ENCODE data around the gene STYXL1.
"Not testable (repeated sequence)": the region's sequence is repeated elsewhere in the genome, so short reads cannot be mapped to it uniquely, and the experiment has no call there.

Gene STYXL1

DNA sequence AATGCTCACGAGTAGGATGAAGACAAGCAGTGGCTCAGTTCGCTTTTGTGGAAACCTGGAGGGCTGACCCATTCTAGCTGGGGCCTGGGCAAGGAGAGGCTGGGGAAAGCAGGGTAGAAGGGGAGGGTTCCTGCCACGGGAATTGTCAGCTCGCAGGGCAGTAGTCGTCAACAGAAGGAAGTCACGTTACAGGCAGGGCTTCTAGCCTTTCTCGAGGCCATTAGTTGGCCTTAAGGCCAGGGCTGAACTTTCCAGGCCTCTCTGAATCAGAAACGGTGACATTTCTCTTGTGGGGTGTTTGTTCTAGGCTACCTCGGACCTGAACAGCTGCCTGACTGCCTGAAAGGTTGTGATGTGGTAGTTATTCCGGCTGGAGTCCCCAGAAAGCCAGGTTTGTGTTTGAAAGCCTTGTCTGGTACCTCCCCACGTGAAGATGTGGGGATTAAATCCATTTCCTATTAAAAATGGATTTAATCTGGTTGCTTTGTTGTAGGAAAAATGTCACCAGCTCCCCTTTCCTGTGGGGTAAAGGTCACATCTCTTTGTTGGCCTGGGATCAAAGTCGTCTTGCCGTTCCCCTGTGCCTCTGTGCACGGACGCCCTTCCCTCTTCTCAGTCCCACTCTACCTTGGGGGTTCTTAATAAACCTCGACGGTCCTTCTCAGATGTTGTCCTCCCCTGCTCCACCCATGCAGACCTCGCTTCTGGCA lies 9.5 kb upstream of the STYXL1 start:
- no peak for DNase-seq
- H3K27ac Mint-ChIP-seq, result peak overlapping the region; percentile 33
- H3K4me3 Mint-ChIP-seq, result no peak overlapping the region
- H3K27me3 Mint-ChIP-seq, result no peaks in the 10 kb centered on the region
- H3K4me1 Mint-ChIP-seq (ENCODE audit: low read depth), result peaks cover 21% of the 10 kb centered on the region
- peaks cover 97% of the 10 kb centered on the region for H3K36me3 Mint-ChIP-seq (ENCODE audit: low read depth)
- no peaks in the 10 kb centered on the region for H3K9me3 Mint-ChIP-seq

DNA sequence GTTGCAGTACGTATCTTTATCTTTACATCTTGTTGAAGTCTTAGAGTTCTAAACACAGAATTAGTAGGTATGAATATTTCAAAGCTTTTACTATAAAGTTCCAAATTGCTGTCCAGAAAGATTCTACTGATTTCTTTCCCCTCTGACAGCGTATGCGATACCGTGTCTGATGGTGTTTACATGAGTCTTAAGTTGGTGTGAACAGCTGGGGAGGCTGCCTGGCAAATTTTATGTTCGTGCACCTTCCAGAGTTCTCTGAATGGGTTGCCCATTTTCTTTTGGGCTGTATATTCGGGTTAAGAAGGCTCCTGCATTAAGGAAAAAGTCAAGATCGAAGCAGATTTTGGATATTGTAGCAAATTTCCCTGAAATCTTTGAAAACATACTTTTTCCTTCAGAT lies 8.4 kb upstream of the STYXL1 start:
- peaks cover 27% of the 10 kb centered on the region for H3K4me1 Mint-ChIP-seq (ENCODE audit: low read depth)
- H3K9me3 Mint-ChIP-seq, result no peaks in the 10 kb centered on the region
- DNase-seq, result no peak
- no peaks in the 10 kb centered on the region for H3K27me3 Mint-ChIP-seq
- peaks cover 96% of the 10 kb centered on the region for H3K36me3 Mint-ChIP-seq (ENCODE audit: low read depth)
- no peak overlapping the region for H3K4me3 Mint-ChIP-seq
- H3K27ac Mint-ChIP-seq, result no peak overlapping the region

DNA sequence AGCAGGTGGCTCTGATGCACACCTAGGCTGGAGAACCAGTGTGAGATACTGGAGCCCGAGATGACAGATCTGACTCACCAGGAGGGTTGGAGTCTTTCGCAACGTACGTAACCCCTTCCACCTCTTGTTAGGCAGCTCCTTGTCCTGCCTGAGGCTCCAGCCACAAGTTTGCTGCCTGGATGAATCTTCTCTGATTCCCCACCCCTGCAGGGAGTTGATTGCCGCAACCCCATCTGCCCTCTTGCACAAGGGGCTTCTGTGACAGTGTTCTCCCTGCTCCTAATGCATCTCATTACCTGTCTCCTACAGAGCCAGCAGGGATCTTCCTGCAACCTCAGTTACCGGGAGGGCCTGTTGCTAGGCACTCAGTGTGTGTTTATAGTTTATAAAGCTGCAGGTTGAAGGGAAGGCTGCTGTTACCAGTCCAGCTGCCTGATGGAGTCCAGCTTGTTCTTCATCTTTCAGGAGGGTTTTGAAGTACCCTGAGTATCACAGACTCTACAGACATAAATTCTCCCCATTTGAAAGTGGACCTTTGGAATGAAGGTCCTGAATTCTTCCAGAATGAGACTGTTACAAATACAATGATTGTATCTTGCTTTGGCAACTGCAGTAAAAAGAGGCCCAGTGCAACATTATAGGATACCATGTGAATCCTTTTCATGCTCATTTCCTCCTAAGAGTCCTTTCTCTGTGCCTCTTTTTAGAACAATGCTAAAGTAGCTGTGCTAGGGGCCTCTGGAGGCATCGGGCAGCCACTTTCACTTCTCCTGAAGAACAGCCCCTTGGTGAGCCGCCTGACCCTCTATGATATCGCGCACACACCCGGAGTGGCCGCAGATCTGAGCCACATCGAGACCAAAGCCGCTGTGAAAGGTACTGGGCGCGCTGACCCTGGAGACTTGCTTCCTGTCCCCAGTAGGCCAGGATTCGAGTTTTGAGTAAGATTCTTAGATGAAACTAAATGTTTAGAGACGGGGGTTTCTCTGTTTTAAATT lies 6.6 kb upstream of the STYXL1 start:
- Mint-ChIP-seq H3K4me1 (ENCODE audit: low read depth) (peaks cover 41% of the 10 kb centered on the region), H3K27ac (peak overlapping the region; percentile 60), H3K36me3 (ENCODE audit: low read depth) (peaks cover 95% of the 10 kb centered on the region), H3K4me3 (no peak overlapping the region), H3K27me3 (no peaks in the 10 kb centered on the region), H3K9me3 (no peaks in the 10 kb centered on the region)
- DNase-seq, result no peak

DNA sequence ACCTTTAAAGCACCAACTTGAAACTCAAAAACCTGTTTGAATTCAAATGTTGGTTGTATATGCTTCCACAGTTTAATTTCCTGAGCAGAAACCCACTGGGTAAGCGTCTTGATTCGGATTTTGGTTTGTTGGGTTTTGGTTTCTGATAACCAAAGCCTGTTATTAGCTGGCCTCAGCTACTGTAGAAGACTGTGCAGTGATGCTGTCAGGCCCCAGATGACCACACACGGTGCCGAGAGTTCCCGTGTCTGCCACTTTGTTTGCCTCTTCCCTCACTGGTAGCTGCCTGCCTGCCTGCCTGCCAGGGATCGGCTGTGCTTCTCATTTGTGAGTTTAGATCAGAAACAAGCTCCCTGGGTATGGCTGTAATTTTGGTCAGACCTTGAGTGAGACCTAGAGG lies 5.7 kb upstream of the STYXL1 start:
- peaks cover 47% of the 10 kb centered on the region for H3K4me1 Mint-ChIP-seq (ENCODE audit: low read depth)
- peaks cover 94% of the 10 kb centered on the region for H3K36me3 Mint-ChIP-seq (ENCODE audit: low read depth)
- no peaks in the 10 kb centered on the region for H3K9me3 Mint-ChIP-seq
- no peak for DNase-seq
- no peak overlapping the region for H3K4me3 Mint-ChIP-seq
- H3K27ac Mint-ChIP-seq, result peak overlapping the region; percentile 37
- H3K27me3 Mint-ChIP-seq, result no peaks in the 10 kb centered on the region

DNA sequence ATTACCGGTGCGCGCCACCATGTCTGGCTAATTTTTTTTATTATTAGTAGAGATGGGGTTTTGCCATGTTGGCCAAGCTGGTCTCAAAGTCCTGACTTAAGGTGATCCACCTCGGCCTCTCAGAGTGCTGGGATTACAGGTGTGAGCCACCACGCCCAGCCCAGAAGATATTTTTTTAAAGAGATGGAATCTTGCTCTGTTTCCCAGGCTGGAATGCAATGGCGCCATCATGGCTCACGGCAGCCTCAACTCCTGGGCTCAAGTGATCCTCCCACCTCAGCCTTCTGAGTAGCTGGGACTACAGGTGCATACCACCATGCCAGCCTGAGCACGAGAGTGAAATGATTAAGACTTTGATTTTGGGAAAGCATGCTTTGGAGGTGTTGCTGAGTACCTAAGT lies 4.9 kb upstream of the STYXL1 start:
- not testable (repeated sequence) for H3K4me3 Mint-ChIP-seq, DNase-seq, H3K9me3 Mint-ChIP-seq, H3K27me3 Mint-ChIP-seq
- H3K27ac Mint-ChIP-seq, result peak overlapping the region; percentile 69
- peaks cover 92% of the 10 kb centered on the region for H3K36me3 Mint-ChIP-seq (ENCODE audit: low read depth)
- H3K4me1 Mint-ChIP-seq (ENCODE audit: low read depth), result peaks cover 48% of the 10 kb centered on the region

DNA sequence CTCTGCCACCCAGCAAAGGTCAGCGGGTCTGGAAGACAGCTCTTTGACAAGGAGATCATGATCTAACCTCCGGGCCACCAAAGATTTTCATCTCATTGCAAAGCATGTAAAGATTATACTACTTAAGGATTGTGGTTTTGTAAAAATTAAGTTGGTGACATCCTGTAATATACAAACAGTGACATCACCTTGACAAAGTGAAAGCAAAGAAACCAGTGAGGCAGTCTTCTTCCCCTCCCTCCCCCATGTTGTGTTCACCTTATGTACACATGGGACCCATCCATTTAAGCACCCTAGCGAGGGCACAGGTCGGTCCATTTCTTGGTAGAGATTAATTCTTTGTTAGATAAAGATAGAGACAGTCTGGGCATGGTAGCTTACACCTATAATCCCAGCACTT lies 4.0 kb upstream of the STYXL1 start:
- H3K27me3 Mint-ChIP-seq, result no peaks in the 10 kb centered on the region
- peak overlapping the region; percentile 60 for H3K27ac Mint-ChIP-seq
- H3K36me3 Mint-ChIP-seq (ENCODE audit: low read depth), result peaks cover 89% of the 10 kb centered on the region
- peaks cover 48% of the 10 kb centered on the region for H3K4me1 Mint-ChIP-seq (ENCODE audit: low read depth)
- H3K4me3 Mint-ChIP-seq, result no peak overlapping the region
- H3K9me3 Mint-ChIP-seq, result no peaks in the 10 kb centered on the region
- no peak for DNase-seq

DNA sequence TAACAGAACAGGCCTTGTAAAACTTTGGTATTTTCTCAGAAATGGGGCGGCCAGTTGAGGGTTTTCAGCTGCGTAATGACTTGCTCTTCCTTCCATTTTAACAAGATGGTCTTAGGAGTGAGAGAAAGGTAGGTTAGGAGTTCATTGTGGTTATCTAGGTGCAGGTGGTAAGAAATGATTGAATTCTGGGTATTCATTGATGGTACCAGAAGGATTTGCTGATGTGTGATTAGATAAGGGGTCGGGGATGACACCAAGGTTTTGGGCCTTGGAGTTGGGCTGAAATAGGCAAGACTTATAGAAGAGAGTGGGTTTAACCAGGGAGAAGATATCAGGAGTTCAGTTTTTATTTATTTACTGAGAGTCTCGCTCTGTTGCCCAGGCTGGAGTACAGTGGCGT lies 2.7 kb upstream of the STYXL1 start:
- H3K36me3 Mint-ChIP-seq (ENCODE audit: low read depth), result peaks cover 82% of the 10 kb centered on the region
- H3K4me3 Mint-ChIP-seq, result peak overlapping the region; percentile 95
- H3K9me3 Mint-ChIP-seq, result no peaks in the 10 kb centered on the region
- H3K27ac Mint-ChIP-seq, result peak overlapping the region; percentile 65
- peaks cover 54% of the 10 kb centered on the region for H3K4me1 Mint-ChIP-seq (ENCODE audit: low read depth)
- DNase-seq, result no peak
- no peaks in the 10 kb centered on the region for H3K27me3 Mint-ChIP-seq

DNA sequence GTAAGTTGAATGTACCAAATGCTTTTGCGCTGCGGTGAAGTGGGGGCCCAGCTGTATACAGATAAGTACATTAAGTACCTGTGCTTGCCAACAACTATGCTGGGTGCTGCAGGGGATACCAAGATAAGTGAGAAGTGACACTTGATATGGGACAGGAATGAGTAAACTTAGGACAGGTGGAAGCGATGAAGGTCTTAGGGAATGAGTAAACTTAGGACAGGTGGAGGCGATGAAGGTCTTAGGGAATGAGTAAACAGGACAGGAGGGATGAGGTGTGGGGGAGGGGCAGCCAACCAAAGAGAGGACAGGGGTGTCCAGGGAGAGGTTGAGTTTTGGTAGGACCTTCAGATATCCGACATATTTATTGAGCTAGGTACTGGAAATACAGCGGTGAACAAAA lies 1.5 kb upstream of the STYXL1 start:
- Mint-ChIP-seq H3K4me1 (ENCODE audit: low read depth) (peaks cover 59% of the 10 kb centered on the region), H3K27ac (peak overlapping the region; percentile 80), H3K4me3 (peak overlapping the region; percentile 95), H3K27me3 (no peaks in the 10 kb centered on the region), H3K9me3 (no peaks in the 10 kb centered on the region), H3K36me3 (ENCODE audit: low read depth) (peaks cover 79% of the 10 kb centered on the region)
- DNase-seq, result no peak

DNA sequence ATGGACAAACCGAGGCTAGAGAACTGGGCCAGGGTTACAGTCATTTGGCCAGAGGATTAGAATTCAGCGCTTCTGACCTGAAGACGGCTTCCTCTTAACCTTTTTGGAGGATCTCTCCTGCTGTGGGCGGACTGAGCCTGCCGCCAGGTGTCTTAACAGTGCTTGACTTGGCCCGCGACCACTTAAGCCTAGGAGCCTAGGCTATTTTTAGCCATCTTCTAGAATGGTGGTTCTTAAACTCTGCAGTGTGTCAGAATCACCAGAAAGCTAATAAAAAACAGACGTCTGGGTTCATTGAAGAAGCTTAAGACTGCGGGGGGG lies 828 bp upstream of the STYXL1 start:
- H3K9me3 Mint-ChIP-seq, result no peaks in the 10 kb centered on the region
- peak overlapping the region; percentile 97 for H3K27ac Mint-ChIP-seq
- peak overlapping the region; percentile 95 for H3K4me3 Mint-ChIP-seq
- no peaks in the 10 kb centered on the region for H3K27me3 Mint-ChIP-seq
- H3K36me3 Mint-ChIP-seq (ENCODE audit: low read depth), result peaks cover 73% of the 10 kb centered on the region
- DNase-seq, result peak; percentile 45
- H3K4me1 Mint-ChIP-seq (ENCODE audit: low read depth), result peaks cover 53% of the 10 kb centered on the region

DNA sequence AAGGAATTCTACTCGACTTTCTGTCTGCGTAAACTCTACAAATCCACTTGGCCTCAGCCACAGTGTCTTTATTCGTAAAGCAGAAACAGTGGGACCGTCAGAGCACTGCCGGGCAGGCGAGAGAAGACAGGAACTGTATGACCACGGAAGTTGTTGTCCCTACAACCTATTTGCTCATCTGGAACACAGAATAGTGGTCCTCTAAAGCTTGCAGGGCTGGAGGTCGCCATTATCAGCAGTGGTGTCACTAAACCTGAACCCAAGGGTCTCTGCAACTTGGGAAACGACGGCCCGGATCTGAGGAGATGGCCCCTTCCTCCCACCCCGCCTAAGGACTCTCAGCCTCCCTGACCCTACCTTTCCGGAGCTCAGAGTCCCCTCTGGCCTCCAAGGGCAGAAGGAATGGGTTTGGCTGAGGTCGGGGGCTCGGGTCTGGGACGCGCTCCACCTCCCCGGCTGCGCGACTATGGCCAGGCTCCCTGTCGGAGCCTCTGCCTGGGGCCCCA lies 442 bp downstream of the STYXL1 start:
- Mint-ChIP-seq H3K27ac (peak overlapping the region; percentile 97), H3K27me3 (no peaks in the 10 kb centered on the region), H3K36me3 (ENCODE audit: low read depth) (peaks cover 63% of the 10 kb centered on the region), H3K9me3 (no peaks in the 10 kb centered on the region), H3K4me1 (ENCODE audit: low read depth) (peaks cover 45% of the 10 kb centered on the region), H3K4me3 (peak overlapping the region; percentile 95)
- DNase-seq, result no peak

DNA sequence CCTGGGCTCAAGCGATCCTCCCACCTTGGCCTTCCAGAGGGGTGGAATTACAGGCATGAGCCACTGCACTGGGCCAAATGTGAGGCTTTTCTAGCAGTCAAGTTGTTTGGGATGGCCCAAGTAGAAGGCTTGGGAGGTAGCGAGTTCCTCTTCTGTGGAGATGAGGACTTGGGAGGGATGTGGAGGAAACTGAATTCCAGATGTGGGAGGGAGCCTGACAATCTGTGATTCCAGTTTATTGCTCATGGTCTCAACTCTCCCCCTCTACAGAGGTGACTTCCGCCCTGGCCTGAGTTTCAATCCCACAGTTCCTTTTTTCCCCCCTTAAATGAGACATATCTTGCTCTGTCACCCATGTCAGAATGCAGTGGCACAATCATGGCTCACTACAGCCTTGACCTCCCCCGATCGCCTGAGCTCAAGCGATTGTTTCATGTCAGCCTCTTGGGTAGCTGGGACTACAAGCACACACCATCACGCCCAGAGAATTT lies 3.4 kb downstream of the STYXL1 start:
- Mint-ChIP-seq H3K27me3 (no peaks in the 10 kb centered on the region), H3K36me3 (ENCODE audit: low read depth) (peaks cover 41% of the 10 kb centered on the region), H3K27ac (no peak overlapping the region), H3K9me3 (no peaks in the 10 kb centered on the region), H3K4me1 (ENCODE audit: low read depth) (peaks cover 27% of the 10 kb centered on the region), H3K4me3 (no peak overlapping the region)
- DNase-seq, result no peak

DNA sequence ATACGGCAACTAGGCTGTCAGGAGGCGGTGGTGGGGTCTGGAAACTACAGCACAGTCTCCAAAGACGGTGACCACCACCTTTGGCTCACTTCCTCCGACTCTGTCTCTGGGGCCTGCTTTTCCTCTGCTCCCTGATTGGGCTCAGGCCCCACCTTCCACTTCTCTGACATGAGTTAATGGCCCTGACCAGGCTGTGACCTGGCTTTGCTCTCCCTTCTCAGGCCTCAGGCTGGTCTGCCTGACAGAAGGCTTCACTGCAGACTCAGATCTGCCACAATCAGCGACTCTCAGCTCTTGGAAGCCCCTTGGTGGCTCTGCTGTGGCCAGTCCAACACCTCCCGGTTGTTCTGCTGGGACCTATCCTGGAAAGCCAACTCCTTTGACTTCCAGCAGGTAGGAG lies 7.7 kb downstream of the STYXL1 start:
- Mint-ChIP-seq H3K27ac (no peak overlapping the region), H3K9me3 (no peaks in the 10 kb centered on the region), H3K27me3 (no peaks in the 10 kb centered on the region), H3K4me1 (ENCODE audit: low read depth) (peaks cover 12% of the 10 kb centered on the region), H3K36me3 (ENCODE audit: low read depth) (peaks cover 21% of the 10 kb centered on the region), H3K4me3 (no peak overlapping the region)
- DNase-seq, result no peak

DNA sequence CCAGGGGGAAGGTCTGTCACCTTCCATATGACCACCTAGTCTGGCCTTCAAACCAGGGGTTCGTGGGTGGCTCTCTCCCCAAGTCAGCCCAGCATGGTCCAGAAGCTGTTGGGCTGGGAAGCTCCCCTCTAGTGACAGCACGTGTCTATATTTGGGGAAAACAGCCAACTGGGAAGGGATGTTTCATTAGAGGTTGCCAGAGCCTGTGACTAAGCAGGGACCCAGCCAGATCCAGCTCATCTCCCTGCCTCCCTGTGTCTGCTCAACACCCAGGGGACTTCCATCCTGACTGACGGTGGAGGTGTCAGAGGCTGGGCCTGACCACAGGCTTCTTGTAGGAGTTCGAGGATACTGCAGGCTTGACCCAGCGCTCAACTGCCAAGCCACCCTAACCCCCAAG lies 10.5 kb downstream of the STYXL1 start:
- H3K36me3 Mint-ChIP-seq (ENCODE audit: low read depth), result peaks cover 11% of the 10 kb centered on the region
- H3K9me3 Mint-ChIP-seq, result no peaks in the 10 kb centered on the region
- H3K4me1 Mint-ChIP-seq (ENCODE audit: low read depth), result peaks cover 8% of the 10 kb centered on the region
- no peak overlapping the region for H3K27ac Mint-ChIP-seq
- no peak for DNase-seq
- H3K27me3 Mint-ChIP-seq, result no peaks in the 10 kb centered on the region
- H3K4me3 Mint-ChIP-seq, result no peak overlapping the region

DNA sequence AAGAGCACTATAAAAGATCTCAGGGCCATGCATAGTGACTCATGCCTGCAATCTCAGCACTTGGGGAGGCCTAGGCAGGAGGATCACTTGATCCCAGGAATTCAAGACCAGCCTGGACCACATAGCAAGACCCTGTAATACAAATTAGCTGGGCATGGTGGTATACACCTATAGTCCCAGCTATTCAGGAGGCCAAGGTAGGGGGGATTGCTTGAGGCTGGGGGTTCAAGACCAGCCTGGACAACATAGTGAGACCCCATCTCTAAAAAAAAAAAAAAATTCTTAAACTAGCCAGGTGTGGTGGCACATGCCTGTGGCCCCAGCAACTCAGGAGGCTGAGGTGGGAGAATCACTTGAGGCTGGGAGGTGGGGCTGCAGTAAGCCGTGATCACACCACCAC lies 15.8 kb downstream of the STYXL1 start:
- H3K27ac Mint-ChIP-seq, result no peak overlapping the region
- no peak overlapping the region for H3K4me3 Mint-ChIP-seq
- peaks cover 5% of the 10 kb centered on the region for H3K4me1 Mint-ChIP-seq (ENCODE audit: low read depth)
- DNase-seq, result no peak
- H3K27me3 Mint-ChIP-seq, result no peaks in the 10 kb centered on the region
- H3K9me3 Mint-ChIP-seq, result no peaks in the 10 kb centered on the region
- peaks cover 17% of the 10 kb centered on the region for H3K36me3 Mint-ChIP-seq (ENCODE audit: low read depth)

DNA sequence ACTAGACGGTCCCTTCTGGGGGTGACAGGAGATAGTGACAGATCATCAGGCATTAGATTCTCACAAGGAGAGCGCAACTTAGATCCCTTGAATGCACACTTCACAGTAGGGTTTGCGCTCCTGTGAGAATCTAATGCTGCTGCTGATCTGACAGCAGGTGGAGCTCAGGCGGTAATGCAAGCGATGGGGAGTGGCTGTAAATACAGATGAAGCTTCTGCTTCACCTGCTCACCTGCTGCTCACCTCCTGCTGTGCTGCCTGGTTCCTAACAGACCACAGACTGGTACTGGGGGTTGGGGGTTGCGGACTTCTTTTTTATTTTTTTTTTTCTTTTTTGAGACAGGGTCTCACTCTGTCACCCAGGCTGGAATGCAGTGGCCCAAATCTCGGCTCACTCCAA lies 18.1 kb downstream of the STYXL1 start:
- DNase-seq; H3K4me1 Mint-ChIP-seq (ENCODE audit: low read depth); H3K9me3 Mint-ChIP-seq; H3K27ac Mint-ChIP-seq; H3K27me3 Mint-ChIP-seq; H3K4me3 Mint-ChIP-seq: not testable (repeated sequence)
- peaks cover 27% of the 10 kb centered on the region for H3K36me3 Mint-ChIP-seq (ENCODE audit: low read depth)

Data from activated T-cell treated with anti-CD3 and anti-CD28 coated beads, Interleukin-2, amount 50 U/mL, for 24 hours (primary cell).